ENCODE data around the gene SRD5A2.

- TF ChIP-seq CTCF (conservative IDR thresholded peaks at IDR 0.05; ENCODE audit: low read depth, low read length) (no peak), CEBPB (IDR thresholded peaks at IDR 0.05; ENCODE audit: low read depth, low read length) (no peak), POLR2A (IDR thresholded peaks at IDR 0.05; ENCODE audit: low read depth, low read length) (no peak), BHLHE40 (IDR thresholded peaks at IDR 0.05; ENCODE audit: low read depth, low read length) (no peak), RFX5 (IDR thresholded peaks at IDR 0.05; ENCODE audit: low read depth, low read length) (no peak)
Observed at GRCh38 chr2:31563273-31563839, 17.4 kb downstream of the SRD5A2 start.
